Tibial nerve (tissue), 3 donors: ENCODE results near the gene WDR31.

ENCODE experiments used
- CTCF ChIP-seq, 5 experiments: fragments of 200-600 bp in 3 of 5; fragments of 450-650 bp in 2 of 5; sonication (generic) in 3 of 5; IDR thresholded peaks; one replicate each; pipeline ENCODE4 v1.5.1; 2016 to 2019; ENCODE audit warnings: antibody characterized with exemption in 5 of 5, mild to moderate bottlenecking in 3 of 5, moderate library complexity in 2 of 5
- POLR2A ChIP-seq, 2 donors: fragments of 450-650 bp; IDR thresholded peaks; one replicate each; pipeline ENCODE4 v1.6.1; 2017; ENCODE audit warnings: antibody characterized with exemption in 2 of 2, mild to moderate bottlenecking in 2 of 2, moderate library complexity in 2 of 2

- no peak for TF ChIP-seq CTCF (IDR thresholded peaks at IDR 0.05)
- no peak for TF ChIP-seq POLR2A (IDR thresholded peaks at IDR 0.05)
Measured at GRCh38 chr9:113368348-113368981, 28.4 kb upstream of the WDR31 start.
